ENCODE measurements around the gene SPINDOC. TPM values are rescaled to one million over a fixed set of nuclear protein-coding genes. Genes with fewer than 3 reads are reported as not detected.

SPINDOC gene
- total and polyA plus RNA-seq, 9 of the 15 experiments (the other 6 are each of a cell fraction or from before 2014, with no cell fraction given), result 0.70 to 36.3 (median 19.6) TPM

- DNase-seq (ENCODE audit: extremely low read depth in 1 of 4, low spot score in 3 of 4) (peak; percentile 66 to 74 (median 72)), FAIRE-seq (peak; percentile 87), ATAC-seq (peak; percentile 96)
- Histone ChIP-seq H3K4me1 (replicated peaks in 1 of 2; ENCODE audit: control insufficient read depth in 2 of 2, insufficient read depth in 2 of 2, low read length in 2 of 2) (peaks cover 9 to 10% of the 10 kb centered on the region in 2 experiments), H3K4me3 (no peak overlapping the region), H3K9ac (ENCODE audit: insufficient read depth in 1 of 2, low read depth in 2 of 2, low read length in 2 of 2) (peak overlapping the region; percentile 0 to 55; a peak in 2 of 4 replicates), H3K4me2 (ENCODE audit: insufficient read depth, low read length) (peak overlapping the region; percentile 55), H3K36me3 (ENCODE audit: control insufficient read depth, insufficient read depth, low read length) (no peaks in the 10 kb centered on the region), H3K79me2 (ENCODE audit: control insufficient read depth, insufficient read depth, low read length) (no peaks in the 10 kb centered on the region), H3K9me1 (ENCODE audit: control insufficient read depth, insufficient read depth, low read length) (no peaks in the 10 kb centered on the region), H3K9me3 (replicated peaks; ENCODE audit: control insufficient read depth, insufficient read depth, low read depth, low read length) (no peaks in the 10 kb centered on the region), H2AFZ (ENCODE audit: low read depth, low read length) (peak overlapping the region; percentile 85), H3K27me3 (ENCODE audit: control insufficient read depth in 2 of 2, insufficient read depth in 2 of 2, low read length in 2 of 2) (no peaks in the 10 kb centered on the region), H3K27ac (ENCODE audit: extremely low read depth, low read depth, low read length) (peak overlapping the region; percentile 62; the same call in 2 of the 3 replicates), H4K20me1 (replicated peaks; ENCODE audit: control insufficient read depth, insufficient read depth, low read length) (no peaks in the 10 kb centered on the region)
- in situ Hi-C loops (cut with MboI) (no loop called here), intact Hi-C loops (cut with micrococcal nuclease) (no loop called here)
- POLR2A ChIA-PET, result interaction anchor here (0.6 to 2.1 kb wide), 8 partner anchors 8 to 922 kb away, joined by 3 to 7 read pairs (median 3); partner anchors contain the start of genes MARK2, SPINDOC and STIP1
- CTCF ChIA-PET (ENCODE audit: low intra/inter-chr PET ratio), result no interaction called here
- BruUV-seq (replicated peaks), result no TSS peak
- WGBS (ENCODE audit: insufficient coverage, low coverage, missing lambda C conversion rate), result 35% methylated on average over 9 of the region's 10 CpGs
- TF ChIP-seq NR2C2 (CRISPR knock-in tag; IDR thresholded peaks at IDR 0.05) (no peak), NR2C2 (tag; IDR thresholded peaks at IDR 0.05) (peak; percentile 56), CREB5 (CRISPR knock-in tag; IDR thresholded peaks at IDR 0.05) (no peak), ZMIZ1 (IDR thresholded peaks at IDR 0.05; ENCODE audit: low read depth in 2 of 2, low read length in 2 of 2) (no peak), MTA3 (IDR thresholded peaks at IDR 0.05; ENCODE audit: borderline replicate concordance) (no peak), NR3C1 (CRISPR knock-in tag; IDR thresholded peaks at IDR 0.05) (no peak), LCOR (CRISPR knock-in tag; IDR thresholded peaks at IDR 0.05) (0 out of 2 replicates have a peak, but pooled peaks have one; percentile 43), ZNF584 (CRISPR knock-in tag; IDR thresholded peaks at IDR 0.05; ENCODE audit: low read depth) (no peak), RAD51 (IDR thresholded peaks at IDR 0.05; ENCODE audit: borderline replicate concordance, low read depth) (peak; percentile 94), ZNF324 (CRISPR knock-in tag; IDR thresholded peaks at IDR 0.05) (no peak), HBP1 (CRISPR knock-in tag; IDR thresholded peaks at IDR 0.05) (no peak), RBBP5 (IDR thresholded peaks at IDR 0.05; ENCODE audit: borderline replicate concordance, insufficient read depth, low read length, poor library complexity, severe bottlenecking) (peak; percentile 20), ZNF699 (CRISPR knock-in tag; IDR thresholded peaks at IDR 0.05; ENCODE audit: insufficient replicate concordance) (no peak), DNMT1 (IDR thresholded peaks at IDR 0.05) (no peak), ZNF143 (CRISPR knock-in tag; IDR thresholded peaks at IDR 0.05) (no peak), ZNF830 (CRISPR knock-in tag; IDR thresholded peaks at IDR 0.05) (no peak)
Observed at GRCh38 chr11:63802637-63803414, 10.4 kb upstream of the SPINDOC start.

Measured in K562 (cell line).